Measurements from ENCODE around the gene F7.
"Not testable (repeated sequence)": the region's sequence is repeated elsewhere in the genome, so short reads cannot be mapped to it uniquely, and the experiment has no call there.

DNA sequence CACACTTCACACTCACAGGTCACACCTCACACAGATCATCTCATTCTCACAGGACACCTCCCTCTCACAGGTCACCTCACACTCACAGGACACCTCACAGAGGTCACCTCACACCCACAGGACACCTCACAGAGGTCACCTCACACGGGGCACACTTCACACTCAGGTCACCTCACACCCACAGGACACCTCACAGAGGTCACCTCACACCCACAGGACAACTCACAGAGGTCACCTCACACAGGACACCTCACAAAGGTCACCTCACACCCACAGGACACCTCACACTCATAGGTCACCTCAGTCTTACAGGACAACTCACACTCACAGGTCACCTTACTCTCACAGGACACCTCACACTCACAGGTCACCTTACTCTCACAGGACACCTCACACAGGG, 6.9 kb downstream of the F7 start:
- TF ChIP-seq, protein P1, sequence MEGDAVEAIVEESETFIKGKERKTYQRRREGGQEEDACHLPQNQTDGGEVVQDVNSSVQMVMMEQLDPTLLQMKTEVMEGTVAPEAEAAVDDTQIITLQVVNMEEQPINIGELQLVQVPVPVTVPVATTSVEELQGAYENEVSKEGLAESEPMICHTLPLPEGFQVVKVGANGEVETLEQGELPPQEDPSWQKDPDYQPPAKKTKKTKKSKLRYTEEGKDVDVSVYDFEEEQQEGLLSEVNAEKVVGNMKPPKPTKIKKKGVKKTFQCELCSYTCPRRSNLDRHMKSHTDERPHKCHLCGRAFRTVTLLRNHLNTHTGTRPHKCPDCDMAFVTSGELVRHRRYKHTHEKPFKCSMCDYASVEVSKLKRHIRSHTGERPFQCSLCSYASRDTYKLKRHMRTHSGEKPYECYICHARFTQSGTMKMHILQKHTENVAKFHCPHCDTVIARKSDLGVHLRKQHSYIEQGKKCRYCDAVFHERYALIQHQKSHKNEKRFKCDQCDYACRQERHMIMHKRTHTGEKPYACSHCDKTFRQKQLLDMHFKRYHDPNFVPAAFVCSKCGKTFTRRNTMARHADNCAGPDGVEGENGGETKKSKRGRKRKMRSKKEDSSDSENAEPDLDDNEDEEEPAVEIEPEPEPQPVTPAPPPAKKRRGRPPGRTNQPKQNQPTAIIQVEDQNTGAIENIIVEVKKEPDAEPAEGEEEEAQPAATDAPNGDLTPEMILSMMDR (IDR thresholded peaks at IDR 0.05; ENCODE audit: low read depth, low read length) = not testable (repeated sequence)
- not testable (repeated sequence) for TF ChIP-seq EZH2phosphoT487 (IDR thresholded peaks at IDR 0.05; ENCODE audit: low read depth)
